HG02943 (cell line): ENCODE measurements around the gene DNAJB12.
"Not testable (repeated sequence)": the region's sequence is repeated elsewhere in the genome, so short reads cannot be mapped to it uniquely, and the experiment has no call there.

ENCODE experiments used
- ATAC-seq: cut with Tn5 transposase; IDR thresholded peaks from one replicate; pipeline ENCODE4 v1.9.1; 2021; ENCODE audit warnings: mild to moderate bottlenecking, low read depth, moderate library complexity; ENCODE audit not compliant: unreplicated experiment

Gene DNAJB12

GRCh38 chr10:72318418-72319262 lies 36.1 kb downstream of the DNAJB12 start:
- ATAC-seq: no peak

- no peak for ATAC-seq
Observed at GRCh38 chr10:72316748-72317435, 37.8 kb downstream of the DNAJB12 start.

- ATAC-seq: no peak
Observed at GRCh38 chr10:72316386-72316700, 38.4 kb downstream of the DNAJB12 start.

GRCh38 chr10:72315611-72316385 lies 38.9 kb downstream of the DNAJB12 start:
- ATAC-seq: no peak

GRCh38 chr10:72315054-72315453 lies 39.7 kb downstream of the DNAJB12 start:
- no peak for ATAC-seq

- no peak for ATAC-seq
Observed at GRCh38 chr10:72314263-72314662, 40.5 kb downstream of the DNAJB12 start.

GRCh38 chr10:72312865-72313391 lies 41.8 kb downstream of the DNAJB12 start:
- ATAC-seq: no peak

- ATAC-seq: no peak
Observed at GRCh38 chr10:72311667-72312066, 43.1 kb downstream of the DNAJB12 start.

- no peak for ATAC-seq
Observed at GRCh38 chr10:72310636-72311035, 44.1 kb downstream of the DNAJB12 start.

GRCh38 chr10:72310241-72310633 lies 44.5 kb downstream of the DNAJB12 start:
- ATAC-seq: no peak

- no peak for ATAC-seq
Observed at GRCh38 chr10:72309290-72310240, 45.2 kb downstream of the DNAJB12 start.

GRCh38 chr10:72308320-72308987 lies 46.3 kb downstream of the DNAJB12 start:
- ATAC-seq: no peak

GRCh38 chr10:72307711-72308110 lies 47.0 kb downstream of the DNAJB12 start:
- not testable (repeated sequence) for ATAC-seq

- ATAC-seq: no peak
Observed at GRCh38 chr10:72306215-72306760, 48.4 kb downstream of the DNAJB12 start.

GRCh38 chr10:72303424-72304128 lies 51.1 kb downstream of the DNAJB12 start:
- no peak for ATAC-seq

GRCh38 chr10:72298592-72299519 lies 55.9 kb downstream of the DNAJB12 start:
- no peak for ATAC-seq

GRCh38 chr10:72297805-72298591 lies 56.7 kb downstream of the DNAJB12 start:
- ATAC-seq: peak; percentile 69
